Measurements from ENCODE around the gene HMCES. TPM values are rescaled to one million over a fixed set of nuclear protein-coding genes. Genes with fewer than 3 reads are reported as not detected.
"Not testable (repeated sequence)": the region's sequence is repeated elsewhere in the genome, so short reads cannot be mapped to it uniquely, and the experiment has no call there.

The HMCES gene
- total RNA-seq, 1 donor from 2014 or later: 61.2 TPM

- Mint-ChIP-seq H3K36me3 (ENCODE audit: low read depth) (peaks cover 14% of the 10 kb centered on the region), H3K4me1 (no peaks in the 10 kb centered on the region), H3K27me3 (ENCODE audit: low read depth) (no peaks in the 10 kb centered on the region), H3K4me3 (no peak overlapping the region), H3K9me3 (no peaks in the 10 kb centered on the region), H3K27ac (ENCODE audit: unreplicated experiment) (no peak overlapping the region)
- TF ChIP-seq CTCF (conservative IDR thresholded peaks at IDR 0.05): no peak
- no peak for DNase-seq (ENCODE audit: low read depth, low spot score)
Observed at GRCh38 chr3:129259612-129260477, 18.8 kb upstream of the HMCES start.

- Mint-ChIP-seq H3K27me3 (ENCODE audit: low read depth) (no peaks in the 10 kb centered on the region), H3K27ac (ENCODE audit: unreplicated experiment) (no peak overlapping the region), H3K4me1 (no peaks in the 10 kb centered on the region), H3K4me3 (no peak overlapping the region), H3K36me3 (ENCODE audit: low read depth) (peaks cover 14% of the 10 kb centered on the region), H3K9me3 (no peaks in the 10 kb centered on the region)
- no peak for TF ChIP-seq CTCF (conservative IDR thresholded peaks at IDR 0.05)
- no peak for DNase-seq (ENCODE audit: low read depth, low spot score)
Observed at GRCh38 chr3:129260606-129261005, 18.1 kb upstream of the HMCES start.

GRCh38 chr3:129261894-129262293, 16.8 kb upstream of the HMCES start:
- TF ChIP-seq CTCF (conservative IDR thresholded peaks at IDR 0.05): no peak
- Mint-ChIP-seq H3K9me3 (no peaks in the 10 kb centered on the region), H3K36me3 (ENCODE audit: low read depth) (peaks cover 14% of the 10 kb centered on the region)

GRCh38 chr3:129263161-129263910, 15.3 kb upstream of the HMCES start:
- H3K27ac Mint-ChIP-seq (ENCODE audit: unreplicated experiment): peak overlapping the region; percentile 81
- no peaks in the 10 kb centered on the region for H3K4me1 Mint-ChIP-seq
- peaks cover 15% of the 10 kb centered on the region for H3K36me3 Mint-ChIP-seq (ENCODE audit: low read depth)
- no peak for DNase-seq (ENCODE audit: low read depth, low spot score)
- no peaks in the 10 kb centered on the region for H3K27me3 Mint-ChIP-seq (ENCODE audit: low read depth)
- H3K9me3 Mint-ChIP-seq: no peaks in the 10 kb centered on the region
- TF ChIP-seq CTCF (conservative IDR thresholded peaks at IDR 0.05): no peak
- H3K4me3 Mint-ChIP-seq: no peak overlapping the region

More at GRCh38 chr3:129261894-129262293, 16.8 kb upstream of the HMCES start:
- H3K27ac Mint-ChIP-seq (ENCODE audit: unreplicated experiment): no peak overlapping the region
- no peaks in the 10 kb centered on the region for H3K27me3 Mint-ChIP-seq (ENCODE audit: low read depth)
- DNase-seq (ENCODE audit: low read depth, low spot score): no peak
- H3K4me3 Mint-ChIP-seq: no peak overlapping the region
- H3K4me1 Mint-ChIP-seq: no peaks in the 10 kb centered on the region

GRCh38 chr3:129264994-129265393, 13.7 kb upstream of the HMCES start:
- not testable (repeated sequence) for H3K4me3 Mint-ChIP-seq; H3K4me1 Mint-ChIP-seq; H3K27me3 Mint-ChIP-seq (ENCODE audit: low read depth); DNase-seq (ENCODE audit: low read depth, low spot score); H3K9me3 Mint-ChIP-seq; H3K27ac Mint-ChIP-seq (ENCODE audit: unreplicated experiment)
- peaks cover 15% of the 10 kb centered on the region for H3K36me3 Mint-ChIP-seq (ENCODE audit: low read depth)

- Mint-ChIP-seq H3K27me3 (ENCODE audit: low read depth) (no peaks in the 10 kb centered on the region), H3K9me3 (no peaks in the 10 kb centered on the region)
Observed at GRCh38 chr3:129266651-129267050, 12.0 kb upstream of the HMCES start.

More at GRCh38 chr3:129266651-129267050, 12.0 kb upstream of the HMCES start:
- Mint-ChIP-seq H3K36me3 (ENCODE audit: low read depth) (peaks cover 19% of the 10 kb centered on the region), H3K4me3 (no peak overlapping the region), H3K4me1 (no peaks in the 10 kb centered on the region), H3K27ac (ENCODE audit: unreplicated experiment) (no peak overlapping the region)
- no peak for TF ChIP-seq CTCF (conservative IDR thresholded peaks at IDR 0.05)
- DNase-seq (ENCODE audit: low read depth, low spot score): no peak
